Natural killer cell (primary cell): Measurements from ENCODE around the gene CAMK2N1. TPM values are rescaled to one million over a fixed set of nuclear protein-coding genes. Genes with fewer than 3 reads are reported as not detected.
"Not testable (repeated sequence)": the region's sequence is repeated elsewhere in the genome, so short reads cannot be mapped to it uniquely, and the experiment has no call there.

Experiments
- ATAC-seq, 3 donors: fragments of 150-1000 bp in 2 of 3; fragments of 200-7000 bp in 1 of 3; cut with Tn5 transposase; 1 replicate in 1 of 3; 2 replicates in 2 of 3; pipeline ENCODE4 v1.10.0; 2021; ENCODE audit warnings: mild to moderate bottlenecking in 2 of 3, moderate library complexity in 2 of 3
- DNase-seq, 2 donors: peaks; one replicate each; pipeline versions ENCODE4 v3.0.0 to v3.0.0-alpha.2; 2013 to 2021; ENCODE audit warnings: mixed read lengths in 1 of 2
- H3K27ac ChIP-seq: one replicate; pipeline ENCODE4 v1.5.1; 2013; ENCODE audit warnings: mild to moderate bottlenecking, low read length
- H3K27me3 ChIP-seq: one replicate; pipeline ENCODE4 v1.6.1; 2013; ENCODE audit warnings: low read length; ENCODE audit not compliant: control insufficient read depth, insufficient read depth
- H3K36me3 ChIP-seq: one replicate; pipeline ENCODE4 v1.6.1; 2013; ENCODE audit warnings: low read length; ENCODE audit not compliant: control insufficient read depth, insufficient read depth
- H3K4me1 ChIP-seq: one replicate; pipeline ENCODE4 v1.6.1; 2013; ENCODE audit warnings: low read length; ENCODE audit not compliant: control insufficient read depth, insufficient read depth
- H3K4me3 ChIP-seq: one replicate; pipeline ENCODE4 v1.5.1; 2013; ENCODE audit warnings: low read length
- H3K9me3 ChIP-seq: one replicate; pipeline ENCODE4 v1.6.1; 2013; ENCODE audit warnings: low read length; ENCODE audit not compliant: control insufficient read depth, insufficient read depth
- H3K27ac Mint-ChIP-seq, 2 donors: one replicate each; pipeline ENCODE4 v1.8.0; 2022; ENCODE audit warnings: mild to moderate bottlenecking in 2 of 2, mixed read lengths in 2 of 2, moderate library complexity in 1 of 2
- H3K27me3 Mint-ChIP-seq, 2 donors: one replicate each; pipeline ENCODE4 v1.8.0; 2022; ENCODE audit warnings: low read depth in 2 of 2, mixed read lengths in 2 of 2
- H3K36me3 Mint-ChIP-seq: one replicate; pipeline ENCODE4 v1.8.0; 2022; ENCODE audit warnings: mixed read lengths
- H3K4me1 Mint-ChIP-seq, 2 donors: one replicate each; pipeline ENCODE4 v1.8.0; 2022; ENCODE audit warnings: mixed read lengths in 2 of 2
- H3K4me3 Mint-ChIP-seq: one replicate; pipeline ENCODE4 v1.8.0; 2022; ENCODE audit warnings: mild to moderate bottlenecking, moderate library complexity, mixed read lengths
- H3K9me3 Mint-ChIP-seq, 2 donors: one replicate each; pipeline ENCODE4 v1.8.0; 2022; ENCODE audit warnings: mixed read lengths in 2 of 2
- CTCF ChIP-seq: fragments of 200-600 bp; IDR thresholded peaks from one replicate; pipeline ENCODE4 v1.8.0; 2022; ENCODE audit warnings: antibody characterized with exemption
- WGBS: methylation state at CpG from one replicate; pipeline ENCODE4 v1.1.7; 2013; ENCODE audit warnings: missing lambda C conversion rate; ENCODE audit not compliant: insufficient coverage; 5-methylcytosine and 5-hydroxymethylcytosine counted together
- intact Hi-C: fragments of 100-400 bp; cut with micrococcal nuclease; formaldehyde crosslinking; loops from one replicate; pipeline ENCODE4 v1.14.2; 2022
- total RNA-seq, 4 donors: library from RNA; stranded (reverse); fragments of 120-200 nt in 1 of 4; gene quantifications; one replicate each; pipeline versions ENCODE4 v1.2.3 to v1.2.4, GENCODE V29; 2013 to 2022

CAMK2N1 gene
- total RNA-seq, 3 donors from 2014 or later (not counting 1 experiment from before 2014, with no cell fraction given) = 1.6 to 2.6 (median 1.6) TPM

GRCh38 chr1:20498116-20498515, 12.1 kb upstream of the CAMK2N1 start:
- ATAC-seq = no peak
- no peak overlapping the region for H3K27ac ChIP-seq
- H3K9me3 ChIP-seq = no peaks in the 10 kb centered on the region
- peaks cover 8% of the 10 kb centered on the region for H3K4me1 ChIP-seq
- no peaks in the 10 kb centered on the region for H3K9me3 Mint-ChIP-seq
- peaks cover 40% of the 10 kb centered on the region for H3K36me3 ChIP-seq
- no peak overlapping the region for H3K27ac Mint-ChIP-seq
- peaks cover 0 to under 1% of the 10 kb centered on the region in 2 donors for H3K27me3 Mint-ChIP-seq
- intact Hi-C loops = no loop called here
- no peaks in the 10 kb centered on the region for H3K36me3 Mint-ChIP-seq
- peaks cover under 1 to 1% of the 10 kb centered on the region in 2 donors for H3K4me1 Mint-ChIP-seq
- no peak overlapping the region for H3K4me3 ChIP-seq
- DNase-seq = no peak
- H3K27me3 ChIP-seq = no peaks in the 10 kb centered on the region
- 95% methylated on average over 7 of the region's 7 CpGs for WGBS
- no peak overlapping the region for H3K4me3 Mint-ChIP-seq
- no peak for TF ChIP-seq CTCF

- intact Hi-C loops = no loop called here
Measured at GRCh38 chr1:20497506-20497905, 11.5 kb upstream of the CAMK2N1 start.

GRCh38 chr1:20496725-20497383, 10.8 kb upstream of the CAMK2N1 start:
- H3K4me3 ChIP-seq, H3K9me3 Mint-ChIP-seq, H3K27me3 Mint-ChIP-seq, H3K9me3 ChIP-seq, H3K27ac Mint-ChIP-seq, ATAC-seq, H3K27ac ChIP-seq, DNase-seq, H3K27me3 ChIP-seq, H3K36me3 Mint-ChIP-seq, H3K4me3 Mint-ChIP-seq, intact Hi-C loops, H3K4me1 ChIP-seq, H3K4me1 Mint-ChIP-seq: not testable (repeated sequence)
- WGBS = 93% methylated on average over 12 of the region's 12 CpGs
- peaks cover 33% of the 10 kb centered on the region for H3K36me3 ChIP-seq

More at GRCh38 chr1:20497506-20497905, 11.5 kb upstream of the CAMK2N1 start:
- H3K4me1 Mint-ChIP-seq = peaks cover 5% of the 10 kb centered on the region in 2 donors
- Histone ChIP-seq H3K27ac (no peak overlapping the region), H3K4me1 (peaks cover 8% of the 10 kb centered on the region), H3K36me3 (peaks cover 38% of the 10 kb centered on the region), H3K9me3 (no peaks in the 10 kb centered on the region), H3K4me3 (no peak overlapping the region), H3K27me3 (no peaks in the 10 kb centered on the region)
- no peak for TF ChIP-seq CTCF
- H3K9me3 Mint-ChIP-seq = no peaks in the 10 kb centered on the region
- 68% methylated on average over 6 of the region's 6 CpGs for WGBS
- H3K27ac Mint-ChIP-seq = no peak overlapping the region
- DNase-seq (no peak), ATAC-seq (no peak)
- no peak overlapping the region for H3K4me3 Mint-ChIP-seq
- H3K27me3 Mint-ChIP-seq = peaks cover 0 to 4% of the 10 kb centered on the region in 2 donors
- no peaks in the 10 kb centered on the region for H3K36me3 Mint-ChIP-seq

GRCh38 chr1:20496241-20496661, 10.2 kb upstream of the CAMK2N1 start:
- intact Hi-C loops = no loop called here
- ATAC-seq = no peak
- Histone ChIP-seq H3K9me3 (no peaks in the 10 kb centered on the region), H3K4me3 (no peak overlapping the region), H3K36me3 (peaks cover 27% of the 10 kb centered on the region), H3K4me1 (peaks cover 8% of the 10 kb centered on the region), H3K27me3 (no peaks in the 10 kb centered on the region), H3K27ac (no peak overlapping the region)
- Mint-ChIP-seq H3K27me3 (peaks cover 0 to 4% of the 10 kb centered on the region in 2 donors), H3K9me3 (no peaks in the 10 kb centered on the region), H3K4me3 (no peak overlapping the region), H3K4me1 (peaks cover 5% of the 10 kb centered on the region in 2 donors), H3K27ac (no peak overlapping the region), H3K36me3 (no peaks in the 10 kb centered on the region)
- no peak for TF ChIP-seq CTCF
- 85% methylated on average over 7 of the region's 8 CpGs for WGBS
- DNase-seq = no peak
